Uterus (tissue), 2 donors: ENCODE measurements around the gene DRAP1.

ENCODE experiments used
- POLR2A ChIP-seq, 2 donors: fragments of 450-650 bp; IDR thresholded peaks; one replicate each; pipeline ENCODE4 v1.6.1; 2016; ENCODE audit warnings: antibody characterized with exemption in 2 of 2, mild to moderate bottlenecking in 1 of 2, moderate library complexity in 1 of 2
- TF ChIP-seq, protein P1 (sequence below), 4 experiments: fragments of 200-600 bp in 2 of 4; fragments of 450-650 bp in 2 of 4; sonication (generic) in 2 of 4; IDR thresholded peaks; one replicate each; pipeline ENCODE4 v1.5.1; 2016 to 2019; ENCODE audit warnings: antibody characterized with exemption in 4 of 4, mild to moderate bottlenecking in 2 of 4, moderate library complexity in 1 of 4

DNA sequence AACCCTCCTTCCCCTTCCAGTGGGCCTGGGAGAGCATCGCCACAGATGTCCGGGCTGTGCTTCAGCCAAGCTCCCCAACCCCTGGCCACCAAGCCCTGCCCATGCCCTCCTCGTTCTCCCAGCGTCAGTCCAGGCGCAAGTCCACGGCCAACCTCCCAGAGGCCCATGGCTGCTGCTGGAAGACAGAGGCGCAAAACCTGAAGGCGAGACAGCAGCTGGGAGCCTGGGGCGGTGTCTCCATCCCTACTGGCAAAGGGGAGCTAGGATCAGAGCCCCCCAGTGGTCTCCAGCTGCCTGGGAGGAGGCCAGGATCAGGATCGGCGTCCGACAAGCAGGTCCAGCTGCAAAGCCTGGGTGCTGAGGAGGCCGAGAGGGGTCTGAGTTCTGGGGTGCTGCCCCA, 27.9 kb downstream of the DRAP1 start:
- no peak for TF ChIP-seq POLR2A (IDR thresholded peaks at IDR 0.05)
- TF ChIP-seq, protein P1, sequence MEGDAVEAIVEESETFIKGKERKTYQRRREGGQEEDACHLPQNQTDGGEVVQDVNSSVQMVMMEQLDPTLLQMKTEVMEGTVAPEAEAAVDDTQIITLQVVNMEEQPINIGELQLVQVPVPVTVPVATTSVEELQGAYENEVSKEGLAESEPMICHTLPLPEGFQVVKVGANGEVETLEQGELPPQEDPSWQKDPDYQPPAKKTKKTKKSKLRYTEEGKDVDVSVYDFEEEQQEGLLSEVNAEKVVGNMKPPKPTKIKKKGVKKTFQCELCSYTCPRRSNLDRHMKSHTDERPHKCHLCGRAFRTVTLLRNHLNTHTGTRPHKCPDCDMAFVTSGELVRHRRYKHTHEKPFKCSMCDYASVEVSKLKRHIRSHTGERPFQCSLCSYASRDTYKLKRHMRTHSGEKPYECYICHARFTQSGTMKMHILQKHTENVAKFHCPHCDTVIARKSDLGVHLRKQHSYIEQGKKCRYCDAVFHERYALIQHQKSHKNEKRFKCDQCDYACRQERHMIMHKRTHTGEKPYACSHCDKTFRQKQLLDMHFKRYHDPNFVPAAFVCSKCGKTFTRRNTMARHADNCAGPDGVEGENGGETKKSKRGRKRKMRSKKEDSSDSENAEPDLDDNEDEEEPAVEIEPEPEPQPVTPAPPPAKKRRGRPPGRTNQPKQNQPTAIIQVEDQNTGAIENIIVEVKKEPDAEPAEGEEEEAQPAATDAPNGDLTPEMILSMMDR (IDR thresholded peaks at IDR 0.05): no peak
